Measurements from ENCODE around the gene AK2. TPM values are rescaled to one million over a fixed set of nuclear protein-coding genes. Genes with fewer than 3 reads are reported as not detected.

AK2 gene
- total RNA-seq, 1 donor from 2014 or later = 173 TPM

DNA sequence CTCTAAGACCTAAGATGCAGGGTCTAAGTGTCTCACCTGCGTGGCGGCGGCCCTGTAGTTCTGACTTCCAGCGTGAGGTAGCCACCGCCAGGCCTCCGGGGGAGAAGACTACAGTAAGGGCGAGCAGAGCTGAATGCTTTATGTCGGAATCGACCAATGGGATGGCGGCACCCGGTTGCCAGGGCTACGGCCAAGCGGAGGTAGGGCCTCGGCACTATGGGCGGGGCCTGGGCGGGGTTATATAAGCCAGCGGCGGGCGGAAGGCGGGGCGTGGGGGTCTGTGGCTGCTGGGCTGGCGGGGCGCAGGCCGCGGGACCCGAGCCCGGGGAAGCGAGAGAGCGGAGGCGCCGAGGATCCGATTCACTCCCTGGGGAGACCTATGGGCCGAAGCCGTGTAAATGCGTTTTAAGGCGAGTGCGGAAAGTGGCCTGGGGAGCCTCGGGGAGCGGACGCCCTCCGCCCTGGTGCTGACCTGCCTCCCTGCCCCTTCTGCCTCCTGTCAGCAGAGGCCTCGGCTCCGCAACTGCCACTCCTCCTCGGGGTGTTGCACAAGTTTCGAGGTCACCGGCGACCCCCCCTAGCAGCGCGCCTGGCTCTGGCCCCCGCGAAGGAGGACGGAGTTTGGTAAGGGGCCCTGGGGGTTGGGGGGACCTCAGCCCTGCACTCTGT lies 44.3 kb upstream of the AK2 start, which contains the start of gene AZIN2:
TSS of gene AZIN2 (plus strand) at position 269 of the 669 bp plus-strand sequence. CDS start 1,097 bp downstream, outside the sequence.
- Histone ChIP-seq H3K27me3 (ENCODE audit: control insufficient read depth, insufficient read depth, low read length) (no peaks in the 10 kb centered on the region), H3K4me3 (ENCODE audit: low read depth, low read length) (peak within 1 kb of the TSS; percentile 61), H3K36me3 (ENCODE audit: control insufficient read depth, insufficient read depth, low read length) (no peaks in the 10 kb centered on the region)
- DNase-seq (ENCODE audit: low read depth) (peak; percentile 86), FAIRE-seq (no peak)
- TF ChIP-seq, protein P1, sequence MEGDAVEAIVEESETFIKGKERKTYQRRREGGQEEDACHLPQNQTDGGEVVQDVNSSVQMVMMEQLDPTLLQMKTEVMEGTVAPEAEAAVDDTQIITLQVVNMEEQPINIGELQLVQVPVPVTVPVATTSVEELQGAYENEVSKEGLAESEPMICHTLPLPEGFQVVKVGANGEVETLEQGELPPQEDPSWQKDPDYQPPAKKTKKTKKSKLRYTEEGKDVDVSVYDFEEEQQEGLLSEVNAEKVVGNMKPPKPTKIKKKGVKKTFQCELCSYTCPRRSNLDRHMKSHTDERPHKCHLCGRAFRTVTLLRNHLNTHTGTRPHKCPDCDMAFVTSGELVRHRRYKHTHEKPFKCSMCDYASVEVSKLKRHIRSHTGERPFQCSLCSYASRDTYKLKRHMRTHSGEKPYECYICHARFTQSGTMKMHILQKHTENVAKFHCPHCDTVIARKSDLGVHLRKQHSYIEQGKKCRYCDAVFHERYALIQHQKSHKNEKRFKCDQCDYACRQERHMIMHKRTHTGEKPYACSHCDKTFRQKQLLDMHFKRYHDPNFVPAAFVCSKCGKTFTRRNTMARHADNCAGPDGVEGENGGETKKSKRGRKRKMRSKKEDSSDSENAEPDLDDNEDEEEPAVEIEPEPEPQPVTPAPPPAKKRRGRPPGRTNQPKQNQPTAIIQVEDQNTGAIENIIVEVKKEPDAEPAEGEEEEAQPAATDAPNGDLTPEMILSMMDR (IDR thresholded peaks at IDR 0.05; ENCODE audit: insufficient read depth, low read length, severe bottlenecking) = no peak

DNA sequence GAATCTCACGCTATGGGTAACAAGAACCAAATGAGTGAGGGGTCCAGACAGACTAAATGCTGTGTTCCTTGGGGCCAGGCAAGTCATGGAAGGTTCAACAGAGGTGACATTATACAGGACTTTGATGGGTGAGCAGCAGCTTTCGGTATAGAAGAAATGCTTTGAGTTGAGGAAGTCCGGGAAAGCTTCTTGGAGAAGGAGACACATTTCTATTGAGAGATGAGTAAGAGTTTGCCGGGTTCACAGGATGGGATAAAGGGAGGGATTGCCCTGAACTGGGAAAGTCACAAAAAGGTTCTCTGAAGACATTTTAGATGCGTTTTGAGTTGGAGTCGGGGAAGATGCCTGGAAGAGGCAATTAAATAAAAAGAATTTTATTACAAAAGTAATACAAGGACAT lies 43.7 kb upstream of the AK2 start:
- TF ChIP-seq, protein P1 (IDR thresholded peaks at IDR 0.05; ENCODE audit: insufficient read depth, low read length, severe bottlenecking) = no peak
- Histone ChIP-seq H3K27me3 (ENCODE audit: control insufficient read depth, insufficient read depth, low read length) (no peaks in the 10 kb centered on the region), H3K36me3 (ENCODE audit: control insufficient read depth, insufficient read depth, low read length) (no peaks in the 10 kb centered on the region), H3K4me3 (ENCODE audit: low read depth, low read length) (peak overlapping the region; percentile 61)
- no peak for DNase-seq (ENCODE audit: low read depth)
- no peak for FAIRE-seq

DNA sequence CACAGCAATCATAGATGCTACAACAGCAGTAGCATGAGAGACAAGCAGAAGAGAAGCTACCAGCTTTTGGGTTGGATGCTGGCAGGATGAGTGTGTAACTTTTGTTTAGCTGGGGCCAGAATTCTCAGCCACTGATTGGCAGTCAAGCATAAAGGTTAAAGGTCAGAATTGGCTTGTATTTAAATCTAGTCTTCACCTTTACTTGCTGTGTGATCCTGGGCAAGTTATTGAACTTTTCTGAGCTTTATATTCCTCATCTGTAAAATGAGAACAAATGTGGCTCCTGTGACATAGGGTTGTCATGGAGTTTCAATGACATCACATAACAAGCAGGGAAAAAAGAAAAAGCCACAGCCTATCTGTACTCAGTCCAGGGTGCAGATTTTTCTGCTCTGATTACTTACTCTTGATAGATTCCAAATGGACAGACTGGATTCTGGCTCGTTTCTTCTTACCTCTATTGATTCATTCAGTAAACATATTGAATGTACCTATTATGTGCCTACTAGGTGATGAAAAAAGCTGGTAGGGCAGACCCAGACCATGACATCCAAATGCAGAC lies 41.4 kb upstream of the AK2 start:
- TF ChIP-seq, protein P1 (IDR thresholded peaks at IDR 0.05; ENCODE audit: insufficient read depth, low read length, severe bottlenecking) = no peak
- FAIRE-seq = no peak
- no peaks in the 10 kb centered on the region for H3K36me3 ChIP-seq (ENCODE audit: control insufficient read depth, insufficient read depth, low read length)
- H3K27me3 ChIP-seq (ENCODE audit: control insufficient read depth, insufficient read depth, low read length) = no peaks in the 10 kb centered on the region
- H3K4me3 ChIP-seq (ENCODE audit: low read depth, low read length) = no peak overlapping the region
- DNase-seq (ENCODE audit: low read depth) = no peak

DNA sequence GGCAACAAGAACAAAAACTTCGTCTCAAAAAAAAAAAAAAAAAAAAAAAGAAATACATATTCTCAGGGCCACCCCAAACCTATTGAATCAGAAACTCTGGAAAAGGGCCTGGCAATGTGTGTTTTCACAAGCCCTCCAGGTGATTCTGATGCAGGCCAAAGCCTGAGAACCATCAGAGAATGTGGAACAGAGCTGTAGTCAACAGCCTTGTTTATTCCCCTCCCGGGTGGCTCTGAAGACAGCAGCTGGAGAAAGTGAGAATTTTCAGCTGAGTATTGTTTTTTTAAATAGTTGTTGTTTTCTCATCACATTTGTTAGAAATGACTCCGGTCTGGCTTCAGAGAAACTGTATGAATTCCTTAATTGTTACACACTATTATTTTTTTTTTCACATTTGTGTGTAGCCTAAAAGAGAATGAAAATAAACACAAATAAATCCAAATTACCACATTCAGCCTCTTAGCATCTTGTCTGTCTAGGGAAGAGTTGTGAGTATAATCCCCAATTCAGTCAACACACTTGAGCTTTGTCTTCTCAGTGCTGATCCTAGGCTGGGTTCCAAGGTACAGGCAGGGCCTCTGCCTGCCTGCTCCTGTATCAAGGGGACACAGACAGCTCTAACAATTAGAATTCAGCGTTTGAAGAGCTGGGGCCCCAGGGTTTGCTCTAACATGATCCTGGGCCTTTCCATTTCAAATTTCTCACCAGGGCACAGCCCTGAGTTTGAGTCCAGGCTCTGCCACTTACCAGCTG lies 37.7 kb upstream of the AK2 start:
- Histone ChIP-seq H3K36me3 (ENCODE audit: control insufficient read depth, insufficient read depth, low read length) (no peaks in the 10 kb centered on the region), H3K27me3 (ENCODE audit: control insufficient read depth, insufficient read depth, low read length) (no peaks in the 10 kb centered on the region), H3K4me3 (ENCODE audit: low read depth, low read length) (no peak overlapping the region)
- TF ChIP-seq, protein P1 (IDR thresholded peaks at IDR 0.05; ENCODE audit: insufficient read depth, low read length, severe bottlenecking) = no peak
- DNase-seq (ENCODE audit: low read depth) (no peak), FAIRE-seq (no peak)

DNA sequence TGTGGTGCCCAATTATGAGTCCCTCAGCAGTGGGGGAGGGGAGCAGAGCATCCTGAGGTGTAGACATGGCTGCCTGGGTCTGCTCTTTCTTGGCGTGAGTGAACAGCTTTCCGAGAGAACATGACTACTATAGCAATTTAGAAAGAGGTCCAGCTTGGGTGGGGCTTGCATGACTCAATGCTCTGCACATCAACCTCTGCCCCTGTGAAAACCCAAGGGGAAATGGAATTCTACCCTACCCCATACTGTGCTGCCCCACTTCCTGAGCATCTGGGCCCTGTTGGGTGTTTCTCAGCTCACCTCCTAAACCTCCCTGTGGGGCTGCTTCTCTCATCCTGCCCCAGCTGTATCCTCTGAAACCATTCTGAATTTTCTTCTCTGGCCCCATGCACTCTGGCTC lies 36.0 kb upstream of the AK2 start:
- no peak for DNase-seq (ENCODE audit: low read depth)
- no peak for FAIRE-seq
- no peak overlapping the region for H3K4me3 ChIP-seq (ENCODE audit: low read depth, low read length)
- no peaks in the 10 kb centered on the region for H3K36me3 ChIP-seq (ENCODE audit: control insufficient read depth, insufficient read depth, low read length)
- TF ChIP-seq, protein P1 (IDR thresholded peaks at IDR 0.05; ENCODE audit: insufficient read depth, low read length, severe bottlenecking) = no peak
- H3K27me3 ChIP-seq (ENCODE audit: control insufficient read depth, insufficient read depth, low read length) = no peaks in the 10 kb centered on the region
